Body of pancreas (tissue), 4 donors: ENCODE measurements around the gene OGN. TPM values are rescaled to one million over a fixed set of nuclear protein-coding genes. Genes with fewer than 3 reads are reported as not detected.
A peak's percentile ranks its signal among the peaks of the same experiment; 100 is the strongest.

Experiments used
- ATAC-seq: fragments of 150-250 bp; one replicate; pipeline ENCODE4 v1.9.1; 2016
- DNase-seq, 4 donors: peaks; one replicate each; pipeline ENCODE4 v3.0.0-alpha.2; 2019
- H3K27ac ChIP-seq, 4 donors: fragments of 200-600 bp; sonication (generic); 1 replicate in 3 of 4; 2 replicates in 1 of 4; pipeline versions ENCODE4 v1.5.1 to v1.6.1; 2016 to 2019; ENCODE audit warnings: mild to moderate bottlenecking in 1 of 4, mixed read lengths in 1 of 4, moderate library complexity in 1 of 4
- H3K27me3 ChIP-seq, 2 donors: fragments of 200-600 bp; sonication (generic); one replicate each; pipeline ENCODE4 v1.6.0; 2016; ENCODE audit warnings: mild to moderate bottlenecking in 1 of 2
- H3K36me3 ChIP-seq, 2 donors: fragments of 200-600 bp; sonication (generic); replicated peaks in 1 of 2; 2 replicates each; pipeline ENCODE4 v1.5.1; 2016; ENCODE audit warnings: low read depth in 2 of 2; ENCODE audit not compliant: insufficient read depth in 1 of 2
- H3K4me1 ChIP-seq: fragments of 200-600 bp; sonication (generic); one replicate; pipeline ENCODE4 v1.6.0; 2016
- H3K4me3 ChIP-seq, 2 donors: fragments of 200-600 bp; sonication (generic); 1 replicate in 1 of 2; 2 replicates in 1 of 2; pipeline ENCODE4 v1.5.1; 2016 to 2019
- H3K9me3 ChIP-seq, 3 donors: fragments of 200-600 bp; sonication (generic); 1 replicate in 2 of 3; 2 replicates in 1 of 3; pipeline ENCODE4 v1.5.1; 2016
- POLR2A ChIP-seq, 3 donors: fragments of 450-650 bp; IDR thresholded peaks; one replicate each; pipeline ENCODE4 v1.6.1; 2016; ENCODE audit warnings: antibody characterized with exemption in 3 of 3, mild to moderate bottlenecking in 2 of 3
- WGBS, 2 donors: methylation state at CpG; one replicate each; pipeline ENCODE4 v1.1.5; 2017; 5-methylcytosine and 5-hydroxymethylcytosine counted together
- intact Hi-C: fragments of 100-400 bp; cut with DNase I; formaldehyde crosslinking; loops from one replicate; pipeline ENCODE4 v1.15.1; 2023
- total RNA-seq, 2 donors: library from RNA; depleted of rRNA; stranded (reverse); fragments of >200 nt; gene quantifications; one replicate each; pipeline ENCODE4 v1.1.0, GENCODE V29; 2016
- TF ChIP-seq, protein P1 (sequence below), 7 experiments: fragments of 450-650 bp in 4 of 7; fragments of 200-600 bp in 3 of 7; sonication (generic) in 3 of 7; IDR thresholded peaks; one replicate each; pipeline ENCODE4 v1.5.1; 2016 to 2019; ENCODE audit warnings: antibody characterized with exemption in 7 of 7

Gene OGN
- total RNA-seq, 2 donors from 2014 or later, result 2.6 to 4.4 TPM

DNA sequence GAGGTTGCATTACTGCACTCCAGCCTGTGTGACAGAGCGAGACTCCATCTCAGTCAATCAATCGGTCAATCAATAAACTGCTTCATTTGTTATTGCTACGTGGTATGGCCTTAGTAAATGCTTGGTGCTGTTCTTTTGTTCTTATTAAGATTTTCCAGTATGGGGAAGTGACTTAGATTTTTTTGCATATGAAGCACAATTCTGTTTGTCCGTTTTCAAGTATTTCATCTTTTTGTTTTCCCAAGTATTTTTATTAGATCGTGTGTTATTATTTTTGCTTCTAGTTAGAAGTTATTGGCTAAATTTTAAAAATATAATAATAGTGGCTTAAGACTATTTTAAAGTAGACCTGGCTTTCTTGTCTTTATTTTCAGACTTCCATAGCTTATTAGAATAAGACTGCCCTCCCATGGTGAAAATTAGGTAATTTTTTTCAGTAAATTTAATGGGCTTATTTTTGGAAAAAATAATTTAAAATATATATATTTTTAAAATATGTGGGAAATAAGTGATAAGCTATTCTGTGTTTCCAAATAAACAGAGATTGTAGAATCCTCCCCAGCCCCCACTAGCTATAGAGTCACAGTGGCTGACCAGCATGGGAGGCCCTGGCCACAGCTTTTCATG lies 34.6 kb upstream of the OGN start:
- Histone ChIP-seq H3K9me3 (no peaks in the 10 kb centered on the region), H3K4me1 (no peaks in the 10 kb centered on the region), H3K4me3 (no peak overlapping the region), H3K27me3 (no peaks in the 10 kb centered on the region), H3K27ac (no peak overlapping the region), H3K36me3 (no peaks in the 10 kb centered on the region)
- 75 to 83% methylated on average over 5 of the region's 5 CpGs for WGBS, 2 donors
- DNase-seq, result no peak
- TF ChIP-seq POLR2A (IDR thresholded peaks at IDR 0.05), result no peak
- TF ChIP-seq, protein P1, sequence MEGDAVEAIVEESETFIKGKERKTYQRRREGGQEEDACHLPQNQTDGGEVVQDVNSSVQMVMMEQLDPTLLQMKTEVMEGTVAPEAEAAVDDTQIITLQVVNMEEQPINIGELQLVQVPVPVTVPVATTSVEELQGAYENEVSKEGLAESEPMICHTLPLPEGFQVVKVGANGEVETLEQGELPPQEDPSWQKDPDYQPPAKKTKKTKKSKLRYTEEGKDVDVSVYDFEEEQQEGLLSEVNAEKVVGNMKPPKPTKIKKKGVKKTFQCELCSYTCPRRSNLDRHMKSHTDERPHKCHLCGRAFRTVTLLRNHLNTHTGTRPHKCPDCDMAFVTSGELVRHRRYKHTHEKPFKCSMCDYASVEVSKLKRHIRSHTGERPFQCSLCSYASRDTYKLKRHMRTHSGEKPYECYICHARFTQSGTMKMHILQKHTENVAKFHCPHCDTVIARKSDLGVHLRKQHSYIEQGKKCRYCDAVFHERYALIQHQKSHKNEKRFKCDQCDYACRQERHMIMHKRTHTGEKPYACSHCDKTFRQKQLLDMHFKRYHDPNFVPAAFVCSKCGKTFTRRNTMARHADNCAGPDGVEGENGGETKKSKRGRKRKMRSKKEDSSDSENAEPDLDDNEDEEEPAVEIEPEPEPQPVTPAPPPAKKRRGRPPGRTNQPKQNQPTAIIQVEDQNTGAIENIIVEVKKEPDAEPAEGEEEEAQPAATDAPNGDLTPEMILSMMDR (IDR thresholded peaks at IDR 0.05), result peak in 1 of 7 experiments; percentile 27
- no peak for ATAC-seq
- intact Hi-C loops, result no loop called here

- intact Hi-C loops, result no loop called here
- H3K27ac ChIP-seq, result no peak overlapping the region
- H3K9me3 ChIP-seq, result no peaks in the 10 kb centered on the region
- no peak overlapping the region for H3K4me3 ChIP-seq
- H3K27me3 ChIP-seq, result no peaks in the 10 kb centered on the region
- 77 to 93% methylated on average over 1 of the region's 1 CpG for WGBS, 2 donors
- H3K36me3 ChIP-seq, result no peaks in the 10 kb centered on the region
- no peaks in the 10 kb centered on the region for H3K4me1 ChIP-seq
- TF ChIP-seq POLR2A (IDR thresholded peaks at IDR 0.05), result no peak
- TF ChIP-seq, protein P1 (IDR thresholded peaks at IDR 0.05), result no peak
- DNase-seq, result no peak
- ATAC-seq, result no peak
These were observed 30.9 kb upstream of the OGN start for GRCh38 chr9:92435263-92435662.

GRCh38 chr9:92432972-92433548 lies 28.7 kb upstream of the OGN start:
- no peaks in the 10 kb centered on the region for H3K36me3 ChIP-seq
- H3K9me3 ChIP-seq, result no peaks in the 10 kb centered on the region
- no peak for TF ChIP-seq POLR2A (IDR thresholded peaks at IDR 0.05)
- no peak overlapping the region for H3K4me3 ChIP-seq
- H3K27me3 ChIP-seq, result no peaks in the 10 kb centered on the region
- intact Hi-C loops, result no loop called here
- no peak overlapping the region for H3K27ac ChIP-seq
- ATAC-seq (no peak), DNase-seq (no peak)
- no peaks in the 10 kb centered on the region for H3K4me1 ChIP-seq
- 95% methylated on average over 5 of the region's 5 CpGs for WGBS, 2 donors

DNA sequence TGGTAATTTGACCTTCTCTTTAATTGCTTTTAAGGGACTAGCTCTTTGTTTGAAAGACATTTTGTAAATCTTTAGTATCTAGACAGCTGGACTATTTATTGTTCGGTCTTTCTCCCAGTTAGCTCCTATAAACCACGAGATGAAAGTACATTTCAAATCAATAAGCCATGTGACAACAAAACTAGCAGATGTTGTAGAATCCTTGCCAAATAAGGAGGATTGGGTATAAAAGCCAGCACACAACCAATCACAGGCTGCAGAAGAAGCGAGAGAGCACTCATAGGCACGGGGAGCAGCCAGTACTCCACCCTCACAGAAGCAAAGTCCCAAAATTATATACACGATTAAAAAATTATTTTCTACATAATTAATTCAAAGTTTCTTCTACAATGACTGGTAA lies 28.0 kb upstream of the OGN start:
- Histone ChIP-seq H3K27ac (no peak overlapping the region), H3K4me1 (no peaks in the 10 kb centered on the region), H3K9me3 (no peaks in the 10 kb centered on the region), H3K27me3 (no peaks in the 10 kb centered on the region), H3K36me3 (no peaks in the 10 kb centered on the region), H3K4me3 (no peak overlapping the region)
- no peak for ATAC-seq
- no peak for DNase-seq
- TF ChIP-seq, protein P1 (IDR thresholded peaks at IDR 0.05), result no peak
- no peak for TF ChIP-seq POLR2A (IDR thresholded peaks at IDR 0.05)
- intact Hi-C loops, result no loop called here
- 75 to 80% methylated on average over 5 of the region's 5 CpGs for WGBS, 2 donors

- 69 to 96% methylated on average over 2 of the region's 2 CpGs for WGBS, 2 donors
- Histone ChIP-seq H3K36me3 (no peaks in the 10 kb centered on the region), H3K9me3 (no peaks in the 10 kb centered on the region), H3K4me1 (no peaks in the 10 kb centered on the region), H3K4me3 (no peak overlapping the region), H3K27ac (no peak overlapping the region), H3K27me3 (no peaks in the 10 kb centered on the region)
- no peak for DNase-seq
- ATAC-seq, result no peak
- TF ChIP-seq, protein P1 (IDR thresholded peaks at IDR 0.05), result no peak
- TF ChIP-seq POLR2A (IDR thresholded peaks at IDR 0.05), result no peak
- intact Hi-C loops, result no loop called here
These were observed 25.5 kb upstream of the OGN start for GRCh38 chr9:92429836-92430235.
